Stimulated activated memory B cell treated with anti-CD40 and anti-IgM and Interleukin-4, amounts not matched to agents 10 μg/mL and 1 μg/mL and 100 μg/mL, for 72 hours (primary cell): Measurements from ENCODE around the gene FNIP2.
"Not testable (repeated sequence)": the region's sequence is repeated elsewhere in the genome, so short reads cannot be mapped to it uniquely, and the experiment has no call there.

Experiments used
- ATAC-seq: fragments of 150-1000 bp; cut with Tn5 transposase; 2 replicates; pipeline ENCODE4 v1.10.0; 2021
- H3K27ac Mint-ChIP-seq: one replicate; pipeline ENCODE4 v1.8.0; 2022; ENCODE audit warnings: mild to moderate bottlenecking, mixed read lengths
- H3K27me3 Mint-ChIP-seq: one replicate; pipeline ENCODE4 v1.8.0; 2022; ENCODE audit warnings: mixed read lengths
- H3K36me3 Mint-ChIP-seq: one replicate; pipeline ENCODE4 v1.8.0; 2022; ENCODE audit warnings: mixed read lengths
- H3K4me1 Mint-ChIP-seq: one replicate; pipeline ENCODE4 v1.8.0; 2022; ENCODE audit warnings: mixed read lengths
- H3K4me3 Mint-ChIP-seq: one replicate; pipeline ENCODE4 v1.8.0; 2022; ENCODE audit warnings: mild to moderate bottlenecking, moderate library complexity, mixed read lengths
- H3K9me3 Mint-ChIP-seq: one replicate; pipeline ENCODE4 v1.8.0; 2022; ENCODE audit warnings: mixed read lengths

FNIP2 gene

DNA sequence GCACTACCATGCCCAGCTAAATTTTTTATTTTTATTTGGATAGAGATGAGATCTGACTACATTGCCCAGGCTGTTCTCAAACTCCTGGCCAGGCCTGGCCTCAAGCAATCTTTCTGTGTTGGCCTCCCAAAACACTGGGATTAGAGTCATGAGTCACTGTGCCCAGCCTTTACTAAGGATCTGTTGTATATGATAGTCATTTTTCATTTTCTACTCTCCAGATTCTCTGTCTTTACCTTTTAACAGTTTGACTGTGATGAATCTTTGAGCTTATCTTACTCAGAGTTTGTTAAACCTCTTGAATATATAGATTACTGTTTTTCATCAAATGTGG lies 161.8 kb downstream of the FNIP2 start:
- Mint-ChIP-seq H3K36me3 (no peaks in the 10 kb centered on the region), H3K27ac (no peak overlapping the region), H3K9me3 (no peaks in the 10 kb centered on the region), H3K27me3 (no peaks in the 10 kb centered on the region), H3K4me1 (peaks cover 6% of the 10 kb centered on the region), H3K4me3 (no peak overlapping the region)
- no peak for ATAC-seq

DNA sequence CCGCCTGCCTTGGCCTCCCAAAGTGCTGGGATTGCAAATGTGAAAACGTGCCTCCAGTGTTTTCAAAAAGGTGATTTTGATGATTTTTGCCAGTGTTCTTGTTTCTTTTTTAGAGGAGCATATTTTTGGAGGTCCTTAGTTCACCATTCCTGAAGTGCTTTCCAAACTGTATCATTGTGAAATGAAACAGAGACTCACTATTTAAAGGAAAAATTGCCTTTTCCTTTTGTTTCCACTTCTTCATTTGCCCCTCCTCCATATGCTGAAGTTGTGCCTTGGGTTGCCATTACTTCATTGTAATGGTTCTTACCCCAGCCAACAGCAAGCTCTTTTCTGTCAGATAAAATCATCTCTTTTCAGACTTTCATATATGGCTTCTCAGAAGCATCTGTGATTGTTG lies 164.4 kb downstream of the FNIP2 start:
- H3K27ac Mint-ChIP-seq: no peak overlapping the region
- no peaks in the 10 kb centered on the region for H3K27me3 Mint-ChIP-seq
- ATAC-seq: no peak
- H3K4me3 Mint-ChIP-seq: no peak overlapping the region
- no peaks in the 10 kb centered on the region for H3K36me3 Mint-ChIP-seq
- H3K4me1 Mint-ChIP-seq: peaks cover 6% of the 10 kb centered on the region
- H3K9me3 Mint-ChIP-seq: no peaks in the 10 kb centered on the region

DNA sequence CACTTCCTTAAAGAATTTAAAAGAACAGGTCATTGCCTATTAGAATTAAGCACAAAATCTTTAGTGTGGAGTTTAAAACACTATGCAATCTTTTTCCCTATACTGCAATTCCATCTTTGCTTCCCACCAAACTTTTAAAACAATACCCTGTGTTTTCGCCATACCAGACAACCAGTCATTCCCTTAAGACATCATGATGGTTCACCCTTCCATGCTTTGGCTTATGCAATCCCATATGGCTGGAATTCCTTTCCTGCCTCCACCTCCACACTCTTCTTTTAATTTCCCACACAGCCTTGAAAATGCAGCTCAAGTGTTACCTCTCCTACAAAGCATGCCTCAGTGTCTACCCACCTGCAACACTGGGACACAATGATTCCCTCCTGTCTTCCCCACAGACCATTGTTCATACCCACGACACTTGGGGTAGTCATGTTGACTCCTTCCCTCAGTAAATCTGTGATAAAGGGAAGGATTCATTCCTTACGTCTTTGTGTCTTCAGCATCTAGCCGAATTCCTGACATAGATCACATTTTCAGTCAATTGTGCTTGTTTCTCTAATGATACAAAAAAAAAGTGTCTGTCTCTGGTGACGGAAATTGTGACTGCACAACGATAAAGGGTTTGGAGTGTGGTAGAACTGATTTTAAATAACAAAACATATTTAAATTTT lies 166.3 kb downstream of the FNIP2 start:
- Mint-ChIP-seq H3K27me3 (peaks cover 16% of the 10 kb centered on the region), H3K9me3 (no peaks in the 10 kb centered on the region), H3K4me1 (peaks cover 3% of the 10 kb centered on the region), H3K36me3 (no peaks in the 10 kb centered on the region), H3K4me3 (no peak overlapping the region), H3K27ac (no peak overlapping the region)
- ATAC-seq: no peak

GRCh38 chr4:158936238-158936637 lies 167.4 kb downstream of the FNIP2 start:
- ATAC-seq: no peak
- Mint-ChIP-seq H3K9me3 (no peaks in the 10 kb centered on the region), H3K4me3 (no peak overlapping the region), H3K27ac (no peak overlapping the region), H3K36me3 (no peaks in the 10 kb centered on the region), H3K4me1 (no peaks in the 10 kb centered on the region), H3K27me3 (peaks cover 16% of the 10 kb centered on the region)

- Mint-ChIP-seq H3K27ac (no peak overlapping the region), H3K9me3 (no peaks in the 10 kb centered on the region), H3K4me3 (no peak overlapping the region), H3K27me3 (peaks cover 16% of the 10 kb centered on the region), H3K36me3 (no peaks in the 10 kb centered on the region), H3K4me1 (no peaks in the 10 kb centered on the region)
- ATAC-seq: no peak
Measured at GRCh38 chr4:158938220-158939044, 169.6 kb downstream of the FNIP2 start.

- no peak overlapping the region for H3K4me3 Mint-ChIP-seq
- H3K36me3 Mint-ChIP-seq: no peaks in the 10 kb centered on the region
- no peak overlapping the region for H3K27ac Mint-ChIP-seq
- no peak for ATAC-seq
- no peaks in the 10 kb centered on the region for H3K4me1 Mint-ChIP-seq
- no peaks in the 10 kb centered on the region for H3K9me3 Mint-ChIP-seq
- peaks cover 30% of the 10 kb centered on the region for H3K27me3 Mint-ChIP-seq
Measured at GRCh38 chr4:158940271-158940670, 171.4 kb downstream of the FNIP2 start.

GRCh38 chr4:158941321-158941720 lies 172.5 kb downstream of the FNIP2 start:
- no peaks in the 10 kb centered on the region for H3K4me1 Mint-ChIP-seq
- H3K27ac Mint-ChIP-seq: no peak overlapping the region
- H3K9me3 Mint-ChIP-seq: no peaks in the 10 kb centered on the region
- no peak for ATAC-seq
- H3K27me3 Mint-ChIP-seq: peaks cover 40% of the 10 kb centered on the region
- no peaks in the 10 kb centered on the region for H3K36me3 Mint-ChIP-seq
- no peak overlapping the region for H3K4me3 Mint-ChIP-seq

DNA sequence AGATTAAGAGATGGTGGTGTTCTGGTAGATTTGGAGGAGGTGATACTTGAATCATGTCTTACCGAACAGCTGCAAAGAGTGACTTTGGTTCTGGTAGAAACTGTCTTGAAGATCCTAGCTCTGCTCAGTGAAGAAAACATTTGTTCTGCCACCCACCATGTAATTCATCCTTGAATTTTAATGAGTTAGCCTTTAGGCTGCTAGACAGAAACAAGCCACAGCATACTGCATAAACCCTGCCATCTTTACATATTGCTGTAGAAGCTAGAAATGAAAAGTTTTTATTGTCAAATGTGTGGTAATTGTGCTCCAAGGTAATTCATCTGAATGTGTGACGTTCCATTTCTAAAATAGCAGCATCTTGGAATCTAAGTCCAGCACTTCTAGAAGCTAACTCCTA lies 173.1 kb downstream of the FNIP2 start:
- Mint-ChIP-seq H3K36me3 (no peaks in the 10 kb centered on the region), H3K27me3 (peaks cover 46% of the 10 kb centered on the region), H3K9me3 (no peaks in the 10 kb centered on the region), H3K27ac (no peak overlapping the region), H3K4me3 (no peak overlapping the region), H3K4me1 (no peaks in the 10 kb centered on the region)
- ATAC-seq: no peak

DNA sequence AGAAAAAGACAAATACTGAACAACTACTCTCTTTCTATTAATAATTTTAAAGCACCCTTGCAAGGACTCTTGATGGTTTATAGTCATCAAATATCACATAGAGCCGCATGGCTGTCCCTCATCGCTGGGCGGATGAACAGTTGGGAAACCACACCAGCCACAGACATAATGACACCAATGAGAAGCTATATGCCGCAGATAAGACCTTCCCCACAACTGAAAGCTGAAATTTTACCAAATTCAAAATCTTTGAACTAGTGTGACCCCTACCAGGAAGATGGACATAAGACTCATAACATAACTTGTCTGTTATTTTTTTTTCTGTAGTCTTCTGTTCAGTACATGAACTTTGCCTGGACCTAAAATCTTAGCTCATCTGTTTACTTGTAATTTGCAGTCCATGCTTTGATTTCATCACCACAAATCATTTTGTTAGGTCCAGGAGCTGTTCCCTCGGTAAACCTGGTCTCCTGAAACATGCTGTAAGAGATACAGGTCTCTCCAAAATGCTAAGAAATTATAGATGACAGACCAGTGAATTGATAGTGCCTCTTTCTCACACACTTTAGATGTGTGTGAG lies 176.8 kb downstream of the FNIP2 start:
- ATAC-seq: no peak
- Mint-ChIP-seq H3K36me3 (no peaks in the 10 kb centered on the region), H3K27ac (no peak overlapping the region), H3K4me3 (no peak overlapping the region), H3K27me3 (peaks cover 43% of the 10 kb centered on the region), H3K4me1 (peaks cover 6% of the 10 kb centered on the region), H3K9me3 (no peaks in the 10 kb centered on the region)

GRCh38 chr4:158946825-158947224 lies 178.0 kb downstream of the FNIP2 start:
- Mint-ChIP-seq H3K27me3 (peaks cover 43% of the 10 kb centered on the region), H3K9me3 (peaks cover 4% of the 10 kb centered on the region), H3K27ac (no peak overlapping the region), H3K36me3 (no peaks in the 10 kb centered on the region), H3K4me3 (no peak overlapping the region), H3K4me1 (peaks cover 6% of the 10 kb centered on the region)
- ATAC-seq: no peak

- H3K27ac Mint-ChIP-seq: no peak overlapping the region
- peaks cover 12% of the 10 kb centered on the region for H3K9me3 Mint-ChIP-seq
- H3K36me3 Mint-ChIP-seq: peaks cover 7% of the 10 kb centered on the region
- peaks cover 43% of the 10 kb centered on the region for H3K27me3 Mint-ChIP-seq
- no peak for ATAC-seq
- peaks cover 6% of the 10 kb centered on the region for H3K4me1 Mint-ChIP-seq
- no peak overlapping the region for H3K4me3 Mint-ChIP-seq
Measured at GRCh38 chr4:158948071-158948470, 179.2 kb downstream of the FNIP2 start.

- H3K36me3 Mint-ChIP-seq: peaks cover 7% of the 10 kb centered on the region
- peaks cover 12% of the 10 kb centered on the region for H3K9me3 Mint-ChIP-seq
- peaks cover 40% of the 10 kb centered on the region for H3K27me3 Mint-ChIP-seq
- no peak overlapping the region for H3K4me3 Mint-ChIP-seq
- no peak for ATAC-seq
- peaks cover 6% of the 10 kb centered on the region for H3K4me1 Mint-ChIP-seq
- H3K27ac Mint-ChIP-seq: no peak overlapping the region
Measured at GRCh38 chr4:158949099-158949498, 180.3 kb downstream of the FNIP2 start.

GRCh38 chr4:158952221-158952774 lies 183.5 kb downstream of the FNIP2 start:
- H3K36me3 Mint-ChIP-seq, H3K4me3 Mint-ChIP-seq, H3K4me1 Mint-ChIP-seq, H3K27ac Mint-ChIP-seq, ATAC-seq: not testable (repeated sequence)
- Mint-ChIP-seq H3K27me3 (peaks cover 13% of the 10 kb centered on the region), H3K9me3 (peaks cover 12% of the 10 kb centered on the region)

DNA sequence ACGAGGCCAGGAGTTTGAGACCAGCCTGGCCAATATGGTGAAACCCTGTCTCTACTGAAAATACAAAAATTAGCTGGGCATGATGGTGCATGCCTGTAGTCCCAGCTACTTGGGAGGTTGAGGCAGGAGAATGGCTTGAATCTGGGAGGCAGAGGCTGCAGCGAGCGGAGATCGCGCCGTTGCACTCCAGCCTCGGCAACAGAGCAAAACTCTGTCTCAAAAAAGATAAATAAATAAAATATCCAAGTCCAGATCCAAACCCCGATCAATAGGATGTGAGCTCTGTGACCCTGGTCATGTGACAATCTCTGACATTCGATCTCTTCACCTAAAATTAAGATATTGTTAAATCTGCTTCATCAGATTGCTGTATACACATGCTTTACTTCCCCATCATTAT lies 187.5 kb downstream of the FNIP2 start:
- not testable (repeated sequence) for H3K4me1 Mint-ChIP-seq, H3K27me3 Mint-ChIP-seq, ATAC-seq, H3K36me3 Mint-ChIP-seq, H3K27ac Mint-ChIP-seq, H3K4me3 Mint-ChIP-seq
- H3K9me3 Mint-ChIP-seq: peaks cover 11% of the 10 kb centered on the region

DNA sequence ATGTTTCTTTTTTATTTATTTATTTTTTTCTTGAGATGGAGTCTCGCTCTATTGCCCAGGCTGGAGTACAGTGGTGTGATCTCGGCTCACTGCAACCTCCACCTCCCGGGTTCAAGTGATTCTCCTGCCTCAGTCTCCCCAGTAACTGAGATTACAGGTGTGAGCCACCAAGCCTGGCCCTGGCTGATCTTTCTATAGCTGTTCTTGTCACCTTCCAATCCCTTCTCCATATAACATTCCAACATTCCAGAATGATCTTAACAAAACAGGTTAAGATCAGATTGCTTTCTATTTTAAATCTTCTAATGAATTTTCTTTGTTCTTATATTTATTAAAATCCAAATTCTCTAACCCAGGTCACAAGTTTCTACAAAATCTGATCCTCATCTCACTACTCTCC lies 188.1 kb downstream of the FNIP2 start:
- H3K36me3 Mint-ChIP-seq, H3K27me3 Mint-ChIP-seq, H3K27ac Mint-ChIP-seq, H3K4me1 Mint-ChIP-seq, ATAC-seq, H3K9me3 Mint-ChIP-seq, H3K4me3 Mint-ChIP-seq: not testable (repeated sequence)
